ENCODE data around the gene TMEM245.
A peak's percentile ranks its signal among the peaks of the same experiment; 100 is the strongest.

DNA sequence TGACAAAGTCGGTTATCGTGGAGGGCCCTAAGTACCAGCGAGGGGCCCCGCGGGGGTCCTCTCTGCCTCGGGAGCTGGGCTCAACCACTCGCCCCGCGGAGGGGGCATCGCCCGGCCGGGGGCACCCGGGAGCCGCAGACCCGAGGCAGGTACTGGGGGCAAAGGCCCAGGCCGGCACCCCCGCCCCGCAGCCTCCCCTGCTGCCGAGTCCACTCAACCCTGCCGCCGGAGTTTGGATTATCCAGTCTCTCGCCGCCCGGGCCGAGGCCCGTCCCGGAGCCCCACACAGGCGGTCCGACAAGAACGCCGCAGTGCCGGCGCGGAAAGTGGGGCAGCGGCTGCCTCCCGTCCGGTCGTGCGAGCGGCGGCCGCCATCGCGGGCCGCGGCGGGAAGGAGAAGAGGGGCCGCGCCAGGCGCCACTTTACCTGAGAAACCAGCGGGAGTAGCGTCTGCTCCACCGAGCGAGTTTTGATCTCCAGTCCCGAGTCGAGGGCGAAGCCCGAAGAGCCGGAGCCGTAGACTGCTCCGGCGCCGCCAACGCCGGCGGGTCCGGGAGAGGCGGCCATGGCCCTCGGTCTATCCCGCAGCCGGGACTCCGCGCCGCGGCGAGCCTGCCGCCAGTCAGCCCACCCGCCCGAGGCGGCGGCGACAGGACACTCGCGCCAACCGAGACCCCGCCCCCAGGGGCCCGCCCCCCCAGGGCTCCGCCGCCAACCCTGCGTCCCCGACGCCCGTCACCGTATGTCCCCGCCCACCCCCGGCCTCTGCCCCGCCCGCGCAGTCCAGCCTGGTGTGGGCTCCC is 106.7 kb downstream of the TMEM245 start, which contains the start of gene CTNNAL1:
- TF ChIP-seq CTCF (IDR thresholded peaks at IDR 0.05 in 4 of 5, conservative IDR thresholded peaks at IDR 0.05 in 1 of 5): peak in 1 of 5 experiments; percentile 5
- peak; percentile 93 to 95 for TF ChIP-seq POLR2A (IDR thresholded peaks at IDR 0.05)

Data from gastrocnemius medialis (tissue), 4 donors.